Activated T-cell treated with anti-CD3 and anti-CD28 coated beads, Interleukin-2, amount 50 U/mL, for 72 hours (primary cell): ENCODE data around the gene RGS5. TPM values are rescaled to one million over a fixed set of nuclear protein-coding genes. Genes with fewer than 3 reads are reported as not detected.

Experiments
- ATAC-seq, 2 donors: fragments of 150-1000 bp; cut with Tn5 transposase; replicated peaks in 1 of 2; 2 replicates each; pipeline ENCODE4 v1.10.0; 2021; ENCODE audit warnings: moderate library complexity in 2 of 2, mild to moderate bottlenecking in 1 of 2
- DNase-seq, 2 donors: peaks; one replicate each; pipeline ENCODE4 v3.0.0; 2021 to 2022; ENCODE audit warnings: mixed read lengths in 1 of 2
- H3K27ac Mint-ChIP-seq: one replicate; pipeline ENCODE4 v1.8.0; 2022; ENCODE audit warnings: mild to moderate bottlenecking, moderate library complexity, mixed read lengths
- H3K27me3 Mint-ChIP-seq: one replicate; pipeline ENCODE4 v1.8.0; 2022; ENCODE audit warnings: low read depth, mixed read lengths
- H3K36me3 Mint-ChIP-seq, 2 donors: one replicate each; pipeline ENCODE4 v1.8.0; 2022; ENCODE audit warnings: mixed read lengths in 2 of 2, mild to moderate bottlenecking in 1 of 2; ENCODE audit not compliant: insufficient read depth in 2 of 2
- H3K4me1 Mint-ChIP-seq: one replicate; pipeline ENCODE4 v1.8.0; 2022; ENCODE audit warnings: low read depth, mixed read lengths
- H3K4me3 Mint-ChIP-seq, 2 donors: one replicate each; pipeline ENCODE4 v1.8.0; 2022; ENCODE audit warnings: mild to moderate bottlenecking in 2 of 2, mixed read lengths in 2 of 2, moderate library complexity in 2 of 2
- H3K9me3 Mint-ChIP-seq, 2 donors: one replicate each; pipeline ENCODE4 v1.8.0; 2022; ENCODE audit warnings: mixed read lengths in 2 of 2
- total RNA-seq, 2 donors: library from RNA; stranded (reverse); gene quantifications; one replicate each; pipeline ENCODE4 v1.2.3, GENCODE V29; 2022

RGS5 gene
- total RNA-seq, 2 donors from 2014 or later: 5.3 to 8.4 TPM

DNA sequence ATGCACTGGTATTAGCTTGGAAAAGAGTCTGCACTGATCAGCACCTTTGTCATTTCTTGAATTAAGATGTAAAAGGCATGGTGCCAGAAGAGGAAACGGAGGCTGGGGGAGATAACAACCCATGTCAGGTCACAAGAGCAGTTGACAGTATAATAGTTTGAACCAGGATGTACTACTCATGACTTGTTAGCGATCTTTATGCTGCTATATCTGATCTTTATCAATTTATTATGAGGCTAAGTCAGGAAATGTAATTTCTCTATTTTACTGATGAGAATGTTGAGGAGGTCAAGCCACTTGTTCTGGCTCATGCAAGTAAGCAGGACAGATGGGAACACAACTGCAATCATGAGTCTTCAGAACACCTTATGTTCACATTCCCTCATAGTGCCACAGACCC is 41.4 kb downstream of the RGS5 start:
- peaks cover 3 to 4% of the 10 kb centered on the region in 2 donors for H3K36me3 Mint-ChIP-seq
- H3K27me3 Mint-ChIP-seq: no peaks in the 10 kb centered on the region
- H3K4me3 Mint-ChIP-seq: no peak overlapping the region
- no peaks in the 10 kb centered on the region for H3K4me1 Mint-ChIP-seq
- H3K9me3 Mint-ChIP-seq: peaks cover 4 to 6% of the 10 kb centered on the region in 2 donors
- ATAC-seq (no peak), DNase-seq (no peak)
- H3K27ac Mint-ChIP-seq: no peak overlapping the region

GRCh38 chr1:163155606-163156005 is 47.1 kb downstream of the RGS5 start:
- Mint-ChIP-seq H3K27me3 (no peaks in the 10 kb centered on the region), H3K27ac (no peak overlapping the region)
- no peak for DNase-seq

GRCh38 chr1:163148911-163149310 is 53.8 kb downstream of the RGS5 start:
- Mint-ChIP-seq H3K9me3 (no peaks in the 10 kb centered on the region), H3K27me3 (no peaks in the 10 kb centered on the region), H3K36me3 (no peaks in the 10 kb centered on the region), H3K4me1 (no peaks in the 10 kb centered on the region), H3K4me3 (no peak overlapping the region), H3K27ac (no peak overlapping the region)
- ATAC-seq: no peak
- DNase-seq: no peak

More at GRCh38 chr1:163155606-163156005, 47.1 kb downstream of the RGS5 start:
- peaks cover 3 to 4% of the 10 kb centered on the region in 2 donors for H3K36me3 Mint-ChIP-seq
- H3K9me3 Mint-ChIP-seq: peaks cover 4 to 6% of the 10 kb centered on the region in 2 donors
- H3K4me3 Mint-ChIP-seq: no peak overlapping the region
- ATAC-seq: no peak
- no peaks in the 10 kb centered on the region for H3K4me1 Mint-ChIP-seq

GRCh38 chr1:163147019-163147418 is 55.7 kb downstream of the RGS5 start:
- Mint-ChIP-seq H3K27ac (no peak overlapping the region), H3K4me3 (no peak overlapping the region), H3K4me1 (no peaks in the 10 kb centered on the region), H3K27me3 (no peaks in the 10 kb centered on the region), H3K9me3 (no peaks in the 10 kb centered on the region), H3K36me3 (no peaks in the 10 kb centered on the region)
- ATAC-seq: no peak
- no peak for DNase-seq

DNA sequence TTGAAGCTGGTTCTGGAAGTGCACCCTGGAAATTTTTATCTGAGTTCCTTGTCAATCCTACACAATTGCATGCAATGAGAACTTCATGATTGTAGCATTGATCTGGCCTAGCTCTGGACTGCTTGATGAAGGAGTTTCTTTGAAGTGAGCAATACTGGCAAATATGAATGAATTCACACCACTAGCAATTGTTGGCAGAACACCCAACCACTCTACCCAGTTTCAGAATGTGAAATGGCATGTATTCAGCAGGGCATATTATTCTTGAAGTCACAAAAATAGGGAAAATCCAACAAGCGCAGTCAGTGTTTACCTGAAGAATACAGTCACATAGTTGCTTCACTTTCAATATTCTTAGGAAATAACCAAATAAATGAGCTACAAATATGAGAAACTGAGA is 57.3 kb downstream of the RGS5 start:
- Mint-ChIP-seq H3K4me3 (no peak overlapping the region), H3K36me3 (no peaks in the 10 kb centered on the region), H3K27me3 (no peaks in the 10 kb centered on the region)

DNA sequence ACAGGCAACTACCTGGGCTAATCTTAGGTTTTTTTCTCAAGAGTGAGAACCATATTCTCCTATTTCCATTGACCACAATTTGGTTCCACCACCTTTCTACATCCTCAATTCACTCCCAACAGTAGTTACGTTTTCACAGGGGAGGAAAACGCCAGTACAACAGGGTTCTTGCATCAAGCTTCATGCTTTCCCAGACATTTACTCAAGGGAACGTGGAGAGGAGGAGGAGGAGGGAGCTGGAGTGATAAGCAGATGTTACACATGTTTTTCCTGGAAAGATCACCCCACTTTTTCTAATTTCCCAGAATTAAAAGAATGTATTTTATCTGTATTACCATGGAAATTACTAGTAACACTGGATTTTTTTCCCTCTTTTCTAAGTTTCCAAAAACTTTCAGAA is 58.3 kb downstream of the RGS5 start:
- Mint-ChIP-seq H3K4me1 (no peaks in the 10 kb centered on the region), H3K4me3 (no peak overlapping the region), H3K9me3 (no peaks in the 10 kb centered on the region), H3K27ac (no peak overlapping the region), H3K36me3 (no peaks in the 10 kb centered on the region), H3K27me3 (no peaks in the 10 kb centered on the region)
- ATAC-seq (no peak), DNase-seq (no peak)

More for the DNA sequence above, 57.3 kb downstream of the RGS5 start:
- Mint-ChIP-seq H3K9me3 (no peaks in the 10 kb centered on the region), H3K27ac (no peak overlapping the region), H3K4me1 (no peaks in the 10 kb centered on the region)
- ATAC-seq (no peak), DNase-seq (no peak)

GRCh38 chr1:163142152-163142551 is 60.6 kb downstream of the RGS5 start:
- DNase-seq (no peak), ATAC-seq (no peak)
- H3K27me3 Mint-ChIP-seq: no peaks in the 10 kb centered on the region
- H3K9me3 Mint-ChIP-seq: no peaks in the 10 kb centered on the region
- no peaks in the 10 kb centered on the region for H3K36me3 Mint-ChIP-seq
- H3K27ac Mint-ChIP-seq: no peak overlapping the region
- H3K4me3 Mint-ChIP-seq: no peak overlapping the region
- no peaks in the 10 kb centered on the region for H3K4me1 Mint-ChIP-seq

DNA sequence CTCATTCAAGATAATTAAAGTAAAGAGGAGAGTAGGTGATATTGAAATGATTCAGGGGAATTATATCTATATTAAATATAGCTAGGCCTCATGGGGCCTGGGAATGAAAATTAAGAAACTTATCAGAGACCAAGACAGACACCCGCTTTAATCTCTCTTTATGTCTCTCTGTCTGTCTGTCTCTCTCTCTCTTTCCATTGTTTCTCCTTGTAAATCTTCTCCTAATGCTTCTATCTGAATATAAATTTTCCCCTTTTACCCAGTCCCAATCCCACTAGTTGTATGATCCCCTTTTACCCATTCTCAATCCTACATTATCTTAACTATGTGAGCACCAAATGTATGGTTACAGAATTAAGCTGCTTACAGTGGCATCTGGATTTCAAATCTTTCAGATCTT is 61.2 kb downstream of the RGS5 start:
- Mint-ChIP-seq H3K4me3 (no peak overlapping the region), H3K27me3 (peaks cover 5% of the 10 kb centered on the region)

DNA sequence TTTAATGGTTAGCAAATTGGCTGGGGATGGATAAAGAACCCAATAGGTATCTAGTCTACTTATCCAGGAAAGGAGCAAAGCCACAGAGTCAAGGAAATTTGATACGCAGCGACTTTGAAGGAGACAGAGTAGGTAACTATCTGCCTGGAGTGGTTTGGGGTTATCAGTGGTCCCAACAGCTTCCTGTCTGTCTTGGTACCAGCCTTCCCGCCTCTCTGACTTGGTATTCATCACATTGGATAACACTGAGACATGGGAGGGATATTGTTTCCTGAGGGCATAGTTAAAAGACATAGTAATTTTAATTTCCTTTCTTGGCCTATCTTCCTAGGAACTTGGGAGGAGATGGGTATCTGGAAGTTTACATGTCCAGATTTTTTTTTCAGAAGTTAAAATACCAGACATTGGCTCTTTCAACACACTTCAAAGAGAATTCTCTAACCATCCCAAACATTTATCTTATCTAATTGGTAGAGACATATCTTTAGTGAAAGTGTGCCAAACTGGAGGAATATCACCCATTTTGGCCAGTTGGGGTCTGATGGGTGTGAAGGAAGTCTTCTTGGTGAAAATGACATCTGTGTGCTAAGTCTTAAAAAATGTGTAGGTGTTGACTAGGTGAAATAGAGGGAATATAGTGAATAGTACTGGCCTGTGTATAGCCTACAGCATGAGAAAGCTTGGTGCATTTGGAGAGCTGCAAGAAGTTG is 65.0 kb downstream of the RGS5 start:
- Mint-ChIP-seq H3K27me3 (peaks cover 14% of the 10 kb centered on the region), H3K4me3 (no peak overlapping the region), H3K4me1 (no peaks in the 10 kb centered on the region), H3K27ac (no peak overlapping the region), H3K9me3 (no peaks in the 10 kb centered on the region), H3K36me3 (no peaks in the 10 kb centered on the region)
- DNase-seq (no peak), ATAC-seq (no peak)

More for the DNA sequence above, 61.2 kb downstream of the RGS5 start:
- no peaks in the 10 kb centered on the region for H3K9me3 Mint-ChIP-seq
- no peak for DNase-seq
- ATAC-seq: no peak
- no peak overlapping the region for H3K27ac Mint-ChIP-seq
- H3K36me3 Mint-ChIP-seq: no peaks in the 10 kb centered on the region
- no peaks in the 10 kb centered on the region for H3K4me1 Mint-ChIP-seq

DNA sequence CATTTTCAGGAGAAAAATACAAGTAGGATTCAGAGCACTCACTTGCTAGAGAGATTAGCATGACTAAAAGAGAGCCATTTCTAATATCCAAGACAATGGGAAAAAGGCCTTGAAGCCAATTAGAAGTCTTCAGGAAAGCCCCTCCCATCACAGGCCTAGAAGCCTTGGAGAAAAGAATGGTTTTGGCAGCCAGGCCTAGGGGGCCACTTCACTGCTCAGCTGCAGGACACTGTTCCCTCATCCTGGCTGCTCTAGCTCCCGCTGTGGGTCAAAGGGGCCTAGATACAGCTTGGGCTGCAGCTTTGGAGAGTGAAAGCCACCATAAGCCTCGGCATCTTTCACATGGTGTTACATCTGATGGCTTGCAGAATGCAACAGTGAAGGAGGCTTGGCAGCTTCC is 70.7 kb downstream of the RGS5 start:
- no peak overlapping the region for H3K27ac Mint-ChIP-seq
- DNase-seq (no peak), ATAC-seq (no peak)
- no peaks in the 10 kb centered on the region for H3K4me1 Mint-ChIP-seq
- peaks cover 13% of the 10 kb centered on the region for H3K27me3 Mint-ChIP-seq
- no peaks in the 10 kb centered on the region for H3K9me3 Mint-ChIP-seq
- no peak overlapping the region for H3K4me3 Mint-ChIP-seq
- H3K36me3 Mint-ChIP-seq: no peaks in the 10 kb centered on the region

DNA sequence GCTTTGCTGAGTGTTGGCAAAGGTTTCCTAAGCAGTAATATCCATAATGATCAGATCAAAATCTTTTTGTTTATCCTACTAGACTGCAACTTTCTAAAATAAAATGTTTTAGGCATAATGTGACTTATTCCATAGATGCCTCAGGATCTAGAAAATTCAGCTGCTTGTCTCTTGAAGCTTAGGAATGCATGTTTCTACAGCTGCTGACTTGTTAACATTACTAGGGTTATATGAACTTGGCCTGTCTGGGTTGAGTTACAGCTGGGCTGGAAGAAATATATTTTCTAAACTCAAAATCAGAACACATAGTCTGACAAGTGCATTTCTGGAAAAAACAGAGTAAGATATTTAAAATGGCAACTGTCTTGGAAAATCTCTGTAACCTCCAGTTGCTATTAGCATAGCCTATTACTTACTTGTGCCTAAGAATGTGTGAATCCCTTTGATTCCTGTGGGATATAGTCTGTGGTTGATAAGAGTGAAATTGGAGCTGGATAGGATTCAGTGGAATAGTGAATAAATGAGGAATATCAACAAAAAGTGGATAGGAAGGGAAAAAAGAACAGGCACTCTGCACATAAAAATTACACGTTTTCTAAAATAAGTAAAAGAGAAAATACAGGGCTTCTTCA is 72.4 kb downstream of the RGS5 start:
- DNase-seq (no peak), ATAC-seq (no peak)
- no peak overlapping the region for H3K4me3 Mint-ChIP-seq
- H3K27ac Mint-ChIP-seq: no peak overlapping the region
- no peaks in the 10 kb centered on the region for H3K4me1 Mint-ChIP-seq
- H3K9me3 Mint-ChIP-seq: no peaks in the 10 kb centered on the region
- no peaks in the 10 kb centered on the region for H3K36me3 Mint-ChIP-seq
- peaks cover 13% of the 10 kb centered on the region for H3K27me3 Mint-ChIP-seq

DNA sequence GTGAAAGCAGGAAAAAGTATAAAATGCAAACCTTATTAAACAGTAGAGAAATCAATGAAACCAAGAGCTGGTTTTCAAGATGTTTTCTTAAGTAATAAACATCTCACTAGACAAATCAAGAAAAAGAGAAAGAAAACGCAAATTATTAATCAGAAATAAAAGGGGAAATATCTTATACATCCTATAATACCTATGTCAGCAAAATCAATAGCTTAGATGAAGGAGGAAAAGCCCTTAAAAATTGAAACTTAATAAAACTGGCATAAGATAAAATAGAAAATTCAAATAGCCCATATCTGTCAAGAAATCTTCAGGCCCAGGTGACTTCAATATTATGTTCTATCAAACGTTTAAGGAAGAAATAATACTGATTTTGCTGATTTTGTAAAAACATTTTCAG is 74.4 kb downstream of the RGS5 start:
- Mint-ChIP-seq H3K36me3 (no peaks in the 10 kb centered on the region), H3K27me3 (peaks cover 27% of the 10 kb centered on the region), H3K27ac (no peak overlapping the region), H3K4me1 (no peaks in the 10 kb centered on the region), H3K4me3 (no peak overlapping the region), H3K9me3 (no peaks in the 10 kb centered on the region)
- ATAC-seq (no peak), DNase-seq (no peak)

- Mint-ChIP-seq H3K4me3 (no peak overlapping the region), H3K9me3 (no peaks in the 10 kb centered on the region), H3K27ac (no peak overlapping the region), H3K4me1 (no peaks in the 10 kb centered on the region), H3K27me3 (peaks cover 28% of the 10 kb centered on the region), H3K36me3 (no peaks in the 10 kb centered on the region)
- no peak for DNase-seq
- no peak for ATAC-seq
Observed at GRCh38 chr1:163124812-163125211, 77.9 kb downstream of the RGS5 start.

- Mint-ChIP-seq H3K9me3 (no peaks in the 10 kb centered on the region), H3K27ac (no peak overlapping the region), H3K4me1 (no peaks in the 10 kb centered on the region), H3K27me3 (peaks cover 23% of the 10 kb centered on the region), H3K4me3 (no peak overlapping the region), H3K36me3 (no peaks in the 10 kb centered on the region)
- no peak for ATAC-seq
- no peak for DNase-seq
Observed at GRCh38 chr1:163120372-163120771, 82.3 kb downstream of the RGS5 start.
